ENCODE measurements around the gene ACSS3. TPM values are rescaled to one million over a fixed set of nuclear protein-coding genes. Genes with fewer than 3 reads are reported as not detected.

The ACSS3 gene
- total and polyA plus RNA-seq, 2 of the 8 experiments (the other 6 are each of a cell fraction or from before 2014, with no cell fraction given), result 14.4 to 24.0 TPM

- Histone ChIP-seq H3K23ac (ENCODE audit: insufficient read length) (no peak overlapping the region), H4K8ac (ENCODE audit: extremely low read depth, insufficient read depth, low read length) (no peak overlapping the region), H3K4me2 (ENCODE audit: insufficient read depth in 1 of 2, low read depth in 2 of 2, low read length in 2 of 2) (no peak overlapping the region), H3K9me3 (ENCODE audit: insufficient read depth in 2 of 2, low read depth in 1 of 2, low read length in 1 of 2) (no peaks in the 10 kb centered on the region), H2AK5ac (ENCODE audit: low read depth, low read length) (no peak overlapping the region), H2BK12ac (ENCODE audit: low read depth, low read length) (no peak overlapping the region), H2AFZ (ENCODE audit: low read length) (no peak overlapping the region), H3K23me2 (ENCODE audit: low read depth, low read length) (no peaks in the 10 kb centered on the region), H4K91ac (replicated peaks; ENCODE audit: insufficient read length, low read length) (no peak overlapping the region), H3K56ac (replicated peaks; ENCODE audit: insufficient read length, low read depth, low read length) (no peak overlapping the region), H3K4ac (replicated peaks; ENCODE audit: insufficient read length, low read depth, low read length) (no peak overlapping the region), H3K14ac (ENCODE audit: insufficient read length) (no peak overlapping the region), H2BK120ac (replicated peaks; ENCODE audit: low read depth, low read length) (no peak overlapping the region), H3K79me2 (ENCODE audit: control insufficient read depth in 1 of 2, insufficient read depth in 2 of 2, low read length in 2 of 2) (no peaks in the 10 kb centered on the region), H3K36me3 (ENCODE audit: control insufficient read depth in 2 of 4, insufficient read depth in 4 of 4, low read length in 3 of 4) (no peaks in the 10 kb centered on the region), H3K4me1 (replicated peaks in 1 of 4; ENCODE audit: control insufficient read depth in 3 of 4, insufficient read depth in 4 of 4, low read length in 3 of 4) (peaks cover 0 to 2% (median under 1%) of the 10 kb centered on the region in 4 experiments; a peak in 2 of 7 replicates), H2BK20ac (ENCODE audit: low read length) (no peak overlapping the region), H3K79me1 (ENCODE audit: low read depth, low read length) (no peaks in the 10 kb centered on the region), H2BK5ac (ENCODE audit: low read depth, low read length) (no peak overlapping the region), H3K4me3 (ENCODE audit: extremely low read depth in 1 of 4, insufficient read depth in 2 of 4, low read depth in 3 of 4, low read length in 4 of 4) (no peak overlapping the region), H4K20me1 (replicated peaks in 1 of 2; ENCODE audit: control insufficient read depth in 1 of 2, insufficient read depth in 2 of 2, low read length in 2 of 2) (no peaks in the 10 kb centered on the region), H3K9ac (replicated peaks in 1 of 4; ENCODE audit: extremely low read depth in 1 of 4, low read depth in 3 of 4, low read length in 3 of 4) (no peak overlapping the region), H3K27me3 (replicated peaks in 1 of 4; ENCODE audit: control insufficient read depth in 3 of 4, extremely low read depth in 1 of 4, insufficient read depth in 3 of 4, low read length in 3 of 4) (no peaks in the 10 kb centered on the region), H2BK15ac (ENCODE audit: low read length) (no peak overlapping the region), H3K18ac (ENCODE audit: extremely low read depth, low read length) (no peak overlapping the region), H3K27ac (ENCODE audit: low read depth, low read length) (no peak overlapping the region), H4K5ac (ENCODE audit: insufficient read length, low read depth, low read length) (no peak overlapping the region)
- no peak for TF ChIP-seq SIN3A (conservative IDR thresholded peaks at IDR 0.05 in 1 of 2, IDR thresholded peaks at IDR 0.05 in 1 of 2; ENCODE audit: low read depth in 1 of 2, low read length in 2 of 2)
- no peak for TF ChIP-seq RXRA (IDR thresholded peaks at IDR 0.05; ENCODE audit: insufficient read depth, low read depth, low read length)
- TF ChIP-seq HDAC2 (IDR thresholded peaks at IDR 0.05; ENCODE audit: borderline replicate concordance in 1 of 2, low read depth in 2 of 2, low read length in 2 of 2), result no peak
- TF ChIP-seq SRF (IDR thresholded peaks at IDR 0.05; ENCODE audit: low read depth, low read length), result no peak
- TF ChIP-seq ATF3 (IDR thresholded peaks at IDR 0.05; ENCODE audit: insufficient read depth, low read depth, low read length), result no peak
- TF ChIP-seq RNF2 (IDR thresholded peaks at IDR 0.05; ENCODE audit: borderline replicate concordance, low read depth, low read length, missing control alignments, poor library complexity, severe bottlenecking), result no peak
- no peak for TF ChIP-seq RBBP5 (IDR thresholded peaks at IDR 0.05; ENCODE audit: borderline replicate concordance, low read depth, low read length)
- WGBS, 2 experiments (ENCODE audit: extremely low coverage in 1 of 2, insufficient coverage in 1 of 2, insufficient read length in 1 of 2, insufficient replicate concordance in 2 of 2, low coverage in 1 of 2, low lambda C conversion rate in 2 of 2, missing lambda C conversion rate in 1 of 2), result 95% methylated on average over 6 of the region's 6 CpGs; no CpG with 5 or more reads in 1 of the 2 experiments
- CTCF ChIA-PET (ENCODE audit: partially characterized antibody), result no interaction called here
- FAIRE-seq (no peak), DNase-seq (ENCODE audit: low read depth in 1 of 2, low spot score in 2 of 2) (no peak)
- POLR2A ChIA-PET (ENCODE audit: partially characterized antibody), result no interaction called here
Observed at GRCh38 chr12:81224626-81225025, 146.7 kb downstream of the ACSS3 start.

Measured in H1 (cell line).